Epidermal melanocyte (primary cell): ENCODE data around the gene HMGXB3.

Experiments
- DNase-seq: peaks from one replicate; pipeline ENCODE4 v3.0.0; 2011; ENCODE audit warnings: low spot score; ENCODE audit not compliant: insufficient read length

The HMGXB3 gene

DNA sequence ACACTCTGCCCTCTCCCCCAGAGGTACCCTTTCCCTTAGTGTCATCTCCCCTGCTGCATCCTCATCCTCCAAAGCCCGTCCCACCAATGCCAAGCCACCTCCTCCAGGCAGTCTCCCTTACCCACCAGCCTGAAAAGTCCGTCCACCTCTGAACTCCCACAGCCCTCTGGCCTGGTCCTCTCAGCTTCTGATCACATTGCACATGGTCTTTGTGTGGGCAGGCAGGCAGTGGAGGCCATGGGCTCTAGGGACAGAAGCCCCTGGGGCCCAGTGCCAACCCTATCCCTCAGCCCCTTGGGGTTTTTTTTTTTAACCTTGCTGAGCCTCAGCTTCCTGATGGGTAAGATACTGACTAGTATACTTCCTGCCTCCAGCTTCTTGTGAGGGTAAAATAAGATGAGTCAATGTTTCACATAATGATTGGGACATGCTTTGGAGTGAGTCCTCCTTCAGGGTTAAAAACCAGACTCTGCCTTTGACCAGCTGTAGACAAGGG, 66.4 kb downstream of the HMGXB3 start:
- DNase-seq: no peak

- DNase-seq: no peak
These were observed 66.9 kb downstream of the HMGXB3 start for GRCh38 chr5:150067405-150067960.

GRCh38 chr5:150068071-150068470, 67.5 kb downstream of the HMGXB3 start:
- no peak for DNase-seq

- DNase-seq: no peak
These were observed 67.9 kb downstream of the HMGXB3 start for GRCh38 chr5:150068472-150068871.

- DNase-seq: no peak
These were observed 68.6 kb downstream of the HMGXB3 start for GRCh38 chr5:150068961-150069645.

DNA sequence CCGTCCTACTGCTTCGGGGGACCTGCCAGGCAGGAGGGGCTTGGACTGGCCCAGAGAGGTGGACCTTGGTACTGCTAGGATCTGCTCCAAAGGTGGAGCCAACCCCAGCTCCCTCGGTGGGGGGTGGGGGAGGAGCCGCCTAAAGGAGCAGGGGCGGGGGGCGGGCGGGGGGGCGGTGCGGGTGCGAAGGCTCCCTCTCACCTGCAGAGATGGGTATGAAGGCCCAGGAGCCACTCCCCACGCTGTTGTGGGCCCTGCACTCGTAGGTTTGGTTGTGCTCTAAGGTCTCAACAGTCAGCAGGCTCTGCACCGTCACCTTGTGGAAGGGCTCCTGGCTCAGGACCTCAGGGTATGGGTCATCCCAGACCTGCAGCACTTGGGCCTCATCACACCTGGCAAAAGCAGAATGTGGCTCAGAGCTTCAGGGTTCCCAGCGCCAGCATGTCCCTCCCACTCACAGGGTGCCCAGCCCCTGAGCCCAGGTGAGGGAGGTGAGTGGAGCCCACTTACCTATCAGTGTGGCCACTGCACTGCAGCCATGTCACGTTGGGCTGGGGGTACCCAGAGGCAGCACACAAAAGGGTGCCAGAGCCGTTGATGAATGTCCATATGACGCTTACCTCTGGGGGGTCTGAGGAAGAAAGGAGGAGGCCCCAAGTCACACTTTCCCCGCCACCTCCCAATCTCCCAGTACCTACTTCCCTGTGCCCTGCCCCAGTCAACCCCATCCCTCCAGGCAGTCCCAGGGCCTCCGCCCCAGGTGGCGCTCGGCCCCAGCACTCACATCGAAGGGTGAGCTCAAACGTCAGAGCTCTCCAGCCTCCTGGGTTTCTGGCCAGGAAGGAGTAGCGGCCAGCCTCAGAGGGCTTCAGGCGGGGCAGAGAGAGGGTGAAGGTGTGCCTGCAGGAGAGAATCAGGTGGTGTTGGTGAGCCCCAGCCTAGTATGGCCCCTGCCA, 69.4 kb downstream of the HMGXB3 start:
- DNase-seq: no peak

DNA sequence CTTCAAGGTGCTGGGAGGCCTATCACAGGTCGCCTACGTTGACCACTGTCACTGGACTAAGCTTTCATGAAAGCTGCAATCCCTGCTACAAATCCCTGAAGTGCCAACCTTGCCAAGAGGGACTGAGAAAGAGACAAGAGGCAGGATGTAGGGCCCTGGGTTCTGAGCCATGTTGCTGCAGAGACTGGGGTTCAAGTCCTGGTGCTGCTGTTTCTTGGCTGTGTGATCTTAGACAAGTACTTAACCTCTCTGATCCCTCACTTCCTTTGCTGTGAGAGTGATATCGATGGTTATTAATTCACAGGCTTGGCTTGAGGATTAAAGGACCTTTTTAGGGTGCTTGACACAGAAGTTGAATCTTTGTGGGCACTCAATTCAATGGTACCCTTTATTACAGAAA, 70.3 kb downstream of the HMGXB3 start:
- no peak for DNase-seq

DNA sequence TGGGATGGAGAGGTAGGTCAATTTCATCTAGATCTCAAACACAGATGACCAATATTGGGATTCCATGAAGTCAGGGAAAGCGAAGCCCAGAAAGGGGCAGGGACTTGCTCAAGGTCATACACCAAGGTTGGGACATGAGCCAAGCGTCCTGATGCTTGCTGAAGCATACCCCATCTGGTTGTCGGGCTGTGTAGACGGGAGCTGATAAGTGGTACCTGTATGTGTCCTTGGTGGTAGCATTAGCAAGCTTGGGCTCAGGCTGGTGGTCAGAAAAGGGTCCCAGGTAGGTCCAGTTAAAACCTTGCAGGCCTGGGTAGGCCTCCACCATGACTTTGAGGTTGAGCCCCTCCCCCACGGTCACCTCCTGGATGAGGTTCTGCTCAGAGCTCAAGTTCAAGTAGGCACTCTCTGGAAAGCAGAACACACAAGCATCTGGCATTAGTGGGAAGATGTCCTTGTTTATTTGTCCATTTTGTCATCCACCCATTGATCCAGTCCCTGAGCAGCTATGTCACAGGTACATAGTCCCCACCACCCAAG, 72.6 kb downstream of the HMGXB3 start:
- no peak for DNase-seq

GRCh38 chr5:150073677-150074076, 73.1 kb downstream of the HMGXB3 start:
- no peak for DNase-seq

DNA sequence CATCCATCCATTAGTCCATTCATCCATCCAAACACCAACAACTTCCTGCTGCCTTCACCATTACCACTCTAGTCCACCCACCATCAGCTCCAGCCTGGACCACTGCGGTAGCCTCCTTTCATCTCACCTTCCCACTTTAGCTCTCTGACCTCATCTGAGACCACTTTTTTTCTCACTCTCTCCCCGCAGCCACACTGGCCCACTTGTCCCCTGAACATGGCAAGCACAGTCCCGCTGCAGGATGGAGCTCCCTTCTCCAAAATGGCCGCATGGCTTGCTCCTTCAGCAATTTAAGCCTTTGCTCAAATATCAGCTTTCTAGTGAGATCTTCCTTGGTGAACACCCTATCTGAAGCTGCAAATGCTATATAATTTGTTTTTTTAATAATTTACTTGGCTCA, 74.7 kb downstream of the HMGXB3 start:
- no peak for DNase-seq

- DNase-seq: no peak
These were observed 75.3 kb downstream of the HMGXB3 start for GRCh38 chr5:150075806-150076205.

- DNase-seq: no peak
These were observed 76.5 kb downstream of the HMGXB3 start for GRCh38 chr5:150077060-150077459.

DNA sequence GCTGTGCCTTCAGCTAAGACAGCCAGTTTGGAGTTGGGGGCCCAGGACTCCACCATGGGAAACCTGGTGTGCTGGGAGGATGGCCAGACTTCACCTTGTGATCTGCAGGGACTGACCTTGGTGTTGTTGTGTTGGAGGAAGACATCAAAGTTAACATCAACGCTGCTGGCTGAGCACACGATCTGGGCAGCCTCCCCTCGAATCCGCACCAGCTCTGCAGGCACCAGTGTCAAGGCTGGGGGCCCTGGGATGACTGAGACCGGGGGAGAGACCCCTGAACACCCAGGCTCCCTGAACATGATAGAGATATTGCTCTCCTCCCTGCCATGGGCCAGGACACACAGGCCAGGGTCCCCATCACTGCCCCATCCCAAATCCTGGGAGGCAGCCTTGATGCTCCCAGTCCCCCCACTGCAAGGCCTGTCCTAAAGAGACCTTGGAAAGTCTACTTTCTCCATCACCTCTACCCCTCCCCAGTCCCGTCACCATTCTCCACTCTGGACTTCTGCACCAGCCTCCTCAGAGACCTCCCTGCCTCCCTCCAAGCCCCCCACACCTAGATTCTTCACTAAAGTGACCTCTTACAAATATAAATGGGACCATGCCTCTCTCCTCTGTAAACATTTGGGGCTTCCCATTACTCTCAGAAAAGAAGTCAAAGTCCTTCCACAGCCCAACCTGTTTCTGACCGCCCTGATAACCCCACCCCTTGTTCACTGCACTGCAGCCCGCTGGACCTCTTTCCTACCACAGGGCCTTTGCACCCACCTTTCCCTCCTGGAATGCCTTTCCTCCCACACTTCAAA, 77.7 kb downstream of the HMGXB3 start:
- DNase-seq: no peak

GRCh38 chr5:150078802-150079689, 78.5 kb downstream of the HMGXB3 start:
- no peak for DNase-seq

- no peak for DNase-seq
These were observed 79.4 kb downstream of the HMGXB3 start for GRCh38 chr5:150079909-150080461.

- DNase-seq: no peak
These were observed 80.3 kb downstream of the HMGXB3 start for GRCh38 chr5:150080696-150081435.

- no peak for DNase-seq
These were observed 81.2 kb downstream of the HMGXB3 start for GRCh38 chr5:150081541-150082283.

DNA sequence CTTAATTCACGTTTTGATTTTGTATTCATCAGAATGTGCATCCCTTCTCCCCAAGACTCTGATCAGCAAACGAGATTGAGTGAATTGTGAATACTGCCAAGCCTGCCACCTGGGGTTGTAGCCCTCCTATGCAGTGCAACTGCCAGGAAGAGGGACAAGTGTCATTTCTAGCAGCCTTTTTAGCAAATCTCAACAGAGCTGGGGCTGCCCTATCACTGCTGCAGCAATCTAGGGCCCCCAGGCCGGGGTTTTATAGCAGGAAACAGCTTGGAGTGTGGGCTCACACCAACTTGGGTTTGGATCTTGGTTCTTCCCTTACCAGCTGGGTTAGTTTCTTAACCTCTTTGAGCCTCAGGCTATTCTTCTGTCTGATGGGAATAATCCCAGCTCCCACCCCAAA, 81.8 kb downstream of the HMGXB3 start:
- no peak for DNase-seq
